HG03521 (cell line): ENCODE measurements around the gene SPG7.

Experiments used
- ATAC-seq: cut with Tn5 transposase; IDR thresholded peaks from one replicate; pipeline ENCODE4 v1.9.1; 2021; ENCODE audit warnings: mild to moderate bottlenecking, moderate library complexity; ENCODE audit not compliant: unreplicated experiment

The SPG7 gene

GRCh38 chr16:89545044-89545830 lies 37.0 kb downstream of the SPG7 start:
- no peak for ATAC-seq

GRCh38 chr16:89545831-89546574 lies 37.8 kb downstream of the SPG7 start:
- no peak for ATAC-seq

- ATAC-seq: no peak
Observed at GRCh38 chr16:89546781-89547180, 38.6 kb downstream of the SPG7 start.

GRCh38 chr16:89547291-89547690 lies 39.1 kb downstream of the SPG7 start:
- ATAC-seq: no peak

GRCh38 chr16:89547860-89548259 lies 39.7 kb downstream of the SPG7 start:
- no peak for ATAC-seq

- ATAC-seq: no peak
Observed at GRCh38 chr16:89548344-89549006, 40.3 kb downstream of the SPG7 start.

- no peak for ATAC-seq
Observed at GRCh38 chr16:89549007-89549700, 41.0 kb downstream of the SPG7 start.

- no peak for ATAC-seq
Observed at GRCh38 chr16:89550421-89551007, 42.3 kb downstream of the SPG7 start.

GRCh38 chr16:89552329-89552728 lies 44.1 kb downstream of the SPG7 start:
- ATAC-seq: no peak

- no peak for ATAC-seq
Observed at GRCh38 chr16:89552913-89553312, 44.7 kb downstream of the SPG7 start.

- ATAC-seq: no peak
Observed at GRCh38 chr16:89553733-89554132, 45.5 kb downstream of the SPG7 start.

GRCh38 chr16:89554343-89554742 lies 46.1 kb downstream of the SPG7 start:
- no peak for ATAC-seq

- no peak for ATAC-seq
Observed at GRCh38 chr16:89555265-89555664, 47.1 kb downstream of the SPG7 start.

- no peak for ATAC-seq
Observed at GRCh38 chr16:89555780-89556179, 47.6 kb downstream of the SPG7 start.

- no peak for ATAC-seq
Observed at GRCh38 chr16:89556750-89557689, 48.8 kb downstream of the SPG7 start.

GRCh38 chr16:89557690-89558490 lies 49.7 kb downstream of the SPG7 start:
- no peak for ATAC-seq

GRCh38 chr16:89560378-89561141 lies 52.4 kb downstream of the SPG7 start, which contains the start of gene RPL13:
Gene RPL13 (plus strand): TSS chr16:89560682. CDS start chr16:89560960, 278 bp downstream.
- peak; percentile 89 for ATAC-seq
